ENCODE measurements around the gene DOCK6.

DOCK6 gene

GRCh38 chr19:11257846-11258380 is 4.4 kb downstream of the DOCK6 start:
- no peak for TF ChIP-seq CTCF (conservative IDR thresholded peaks at IDR 0.05; ENCODE audit: control insufficient read depth, insufficient read depth, low read depth, low read length)
- DNase-seq (ENCODE audit: low read depth): no peak
- no peak overlapping the region for H3K4me3 ChIP-seq (ENCODE audit: control insufficient read depth, low read depth, low read length)

GRCh38 chr19:11256189-11256588 is 6.1 kb downstream of the DOCK6 start:
- no peak overlapping the region for H3K4me3 ChIP-seq (ENCODE audit: control insufficient read depth, low read depth, low read length)
- no peak for TF ChIP-seq CTCF (conservative IDR thresholded peaks at IDR 0.05; ENCODE audit: control insufficient read depth, insufficient read depth, low read depth, low read length)
- no peak for DNase-seq (ENCODE audit: low read depth)

DNA sequence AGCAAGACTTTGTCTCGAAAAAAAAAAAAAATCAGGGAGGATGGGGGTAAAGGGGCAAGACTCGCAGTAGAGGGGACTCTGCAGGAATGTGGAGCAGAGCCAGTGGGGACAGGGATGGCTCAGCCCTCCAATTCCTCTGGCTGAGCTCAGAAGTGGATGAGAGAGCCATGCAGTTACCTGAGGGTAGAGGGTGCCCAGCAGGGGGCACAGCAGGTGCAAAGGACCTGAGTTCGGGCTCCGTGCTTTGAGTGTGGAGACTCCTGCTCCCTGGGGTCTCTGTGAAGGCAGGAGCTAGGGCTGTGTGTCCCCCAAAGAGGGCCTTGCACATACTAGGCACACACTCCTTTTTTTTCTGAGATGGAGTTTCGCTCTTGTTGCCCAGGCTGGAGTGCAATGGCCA is 7.7 kb downstream of the DOCK6 start:
- TF ChIP-seq CTCF (conservative IDR thresholded peaks at IDR 0.05; ENCODE audit: control insufficient read depth, insufficient read depth, low read depth, low read length): no peak
- no peak overlapping the region for H3K4me3 ChIP-seq (ENCODE audit: control insufficient read depth, low read depth, low read length)
- no peak for DNase-seq (ENCODE audit: low read depth)

DNA sequence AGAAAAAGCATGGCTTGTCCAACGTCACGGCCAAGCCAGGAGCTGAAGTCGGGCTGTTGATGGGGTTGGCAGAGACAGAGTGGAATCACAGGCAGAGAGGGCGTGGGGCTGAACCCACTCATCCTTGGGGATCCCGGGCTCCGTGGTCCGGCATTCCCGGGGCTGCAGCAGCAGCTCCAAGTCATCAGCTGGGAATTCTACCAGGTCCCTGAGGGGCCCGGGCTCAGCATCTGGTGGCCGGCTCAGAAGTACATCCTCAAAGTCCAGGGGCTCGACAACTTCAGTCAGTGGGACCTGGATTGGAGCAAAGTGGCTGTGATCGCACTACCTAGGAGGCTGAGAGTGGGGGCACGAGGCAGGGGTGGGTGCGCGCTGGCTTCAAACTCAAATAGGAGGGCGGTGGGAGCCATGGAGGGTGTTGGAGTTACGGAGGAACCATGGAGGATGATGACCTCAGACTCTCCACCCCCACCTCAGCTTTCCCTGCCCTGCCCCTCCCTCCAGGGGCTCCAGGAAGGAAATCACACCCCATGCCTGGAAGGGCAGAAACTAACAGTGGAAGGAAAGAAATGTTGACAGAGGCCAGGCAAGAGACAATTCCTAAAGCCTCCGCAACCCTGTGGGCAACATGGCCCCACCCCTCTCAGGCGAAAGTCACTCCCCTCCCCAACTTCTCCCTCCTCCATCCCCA is 9.5 kb downstream of the DOCK6 start:
- no peak overlapping the region for H3K4me3 ChIP-seq (ENCODE audit: control insufficient read depth, low read depth, low read length)
- DNase-seq (ENCODE audit: low read depth): no peak
- no peak for TF ChIP-seq CTCF (conservative IDR thresholded peaks at IDR 0.05; ENCODE audit: control insufficient read depth, insufficient read depth, low read depth, low read length)

- no peak for TF ChIP-seq CTCF (conservative IDR thresholded peaks at IDR 0.05; ENCODE audit: control insufficient read depth, insufficient read depth, low read depth, low read length)
- H3K4me3 ChIP-seq (ENCODE audit: control insufficient read depth, low read depth, low read length): no peak overlapping the region
- DNase-seq (ENCODE audit: low read depth): no peak
These were observed 10.5 kb downstream of the DOCK6 start for GRCh38 chr19:11251650-11252314.

DNA sequence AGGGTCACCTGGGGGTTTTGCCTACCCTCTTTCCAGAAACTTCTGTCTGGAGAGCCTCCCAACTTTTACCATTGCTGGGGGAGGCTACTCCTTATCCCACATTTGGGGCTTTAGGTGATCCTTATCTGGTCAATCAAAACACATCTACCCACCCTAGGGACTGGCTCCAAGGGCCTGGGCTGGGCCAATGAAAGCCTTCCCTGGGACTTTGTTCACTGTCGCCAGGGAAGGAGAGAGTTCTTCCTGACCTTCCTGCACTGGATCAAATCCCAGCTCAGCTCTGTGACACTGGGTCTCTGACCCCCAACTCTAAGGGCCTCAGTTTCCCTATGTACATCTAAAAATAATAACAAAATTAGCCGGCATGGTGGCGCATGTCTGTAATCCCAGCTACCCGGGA is 11.1 kb downstream of the DOCK6 start:
- DNase-seq (ENCODE audit: low read depth): no peak
- no peak overlapping the region for H3K4me3 ChIP-seq (ENCODE audit: control insufficient read depth, low read depth, low read length)
- TF ChIP-seq CTCF (conservative IDR thresholded peaks at IDR 0.05; ENCODE audit: control insufficient read depth, insufficient read depth, low read depth, low read length): no peak
